SK-N-SH (cell line): ENCODE data around the gene HMX3. TPM values are rescaled to one million over a fixed set of nuclear protein-coding genes. Genes with fewer than 3 reads are reported as not detected.

ENCODE experiments used
- CTCF ChIA-PET: fragments of 300-600, 350-600 bp; formaldehyde crosslinking; extraction: SDS; loops from one replicate; lab custom pipeline; 2021; lab: Yijun Ruan, JAX
- POLR2A ChIA-PET: fragments of 350-600 bp; sonication (Branson Sonifier 250); formaldehyde crosslinking; extraction: SDS; loops from one replicate; lab custom pipeline; 2020; ENCODE audit warnings: antibody characterized with exemption, inconsistent platforms; lab: Yijun Ruan, JAX
- DNase-seq: peaks from one replicate; pipeline ENCODE4 v3.0.0; 2012
- H2AFZ ChIP-seq: fragments of 200-600 bp; sonication (generic); 2 replicates; pipeline ENCODE4 v1.8.1; 2016; ENCODE audit warnings: antibody characterized with exemption, mild to moderate bottlenecking, low read depth
- H3F3A ChIP-seq: fragments of 200-600 bp; sonication (generic); replicated peaks from 2 replicates; pipeline ENCODE3; 2016; ENCODE audit warnings: antibody characterized with exemption, mild to moderate bottlenecking; ENCODE audit not compliant: insufficient read depth
- H3K27ac ChIP-seq, 2 experiments: fragments of 200-500 bp in 1 of 2; fragments of 200-600 bp in 1 of 2; sonication (Bioruptor generic) in 1 of 2; sonication (generic), shearing (Covaris generic) in 1 of 2; 2 replicates each; pipeline versions ENCODE4 v1.5.1 to v1.6.1; 2014 to 2016; ENCODE audit warnings: low read depth in 2 of 2, inconsistent platforms in 1 of 2, low read length in 1 of 2, mild to moderate bottlenecking in 1 of 2, mixed read lengths in 1 of 2
- H3K27me3 ChIP-seq: fragments of 200-600 bp; sonication (generic), shearing (Covaris generic); 2 replicates; pipeline ENCODE4 v1.6.1; 2016; ENCODE audit warnings: mixed run types; ENCODE audit not compliant: insufficient read depth
- H3K36me3 ChIP-seq, 2 experiments: fragments of 200-500 bp in 1 of 2; fragments of 200-600 bp in 1 of 2; sonication (Bioruptor generic) in 1 of 2; sonication (generic) in 1 of 2; replicated peaks in 1 of 2; 2 replicates each; pipeline versions ENCODE3 to v1.5.1; 2014 to 2016; ENCODE audit warnings: low read length in 1 of 2, mild to moderate bottlenecking in 1 of 2; ENCODE audit not compliant: insufficient read depth in 2 of 2, control insufficient read depth in 1 of 2
- H3K4me1 ChIP-seq, 2 experiments: fragments of 200-500 bp in 1 of 2; fragments of 200-600 bp in 1 of 2; sonication (Bioruptor generic) in 1 of 2; sonication (generic), shearing (Covaris generic) in 1 of 2; 2 replicates each; pipeline versions ENCODE4 v1.5.1 to v1.6.1; 2014 to 2016; ENCODE audit warnings: low read depth in 1 of 2, low read length in 1 of 2, mixed run types in 1 of 2; ENCODE audit not compliant: insufficient read depth in 2 of 2, control insufficient read depth in 1 of 2
- H3K4me2 ChIP-seq: fragments of 200-600 bp; sonication (generic), shearing (Covaris generic); 2 replicates; pipeline ENCODE4 v1.6.1; 2017; ENCODE audit warnings: mixed run types
- H3K4me3 ChIP-seq, 2 experiments: fragments of 200-500 bp in 1 of 2; fragments of 200-600 bp in 1 of 2; sonication (Bioruptor generic) in 1 of 2; sonication (generic), shearing (Covaris generic) in 1 of 2; 2 replicates each; pipeline versions ENCODE4 v1.5.1 to v1.8.1; 2014 to 2016; ENCODE audit warnings: low read depth in 2 of 2, inconsistent platforms in 1 of 2, low read length in 1 of 2, mild to moderate bottlenecking in 1 of 2, mixed read lengths in 1 of 2, moderate library complexity in 1 of 2
- H3K79me2 ChIP-seq: fragments of 200-600 bp; sonication (generic); 2 replicates; pipeline ENCODE4 v1.8.1; 2017; ENCODE audit warnings: mild to moderate bottlenecking; ENCODE audit not compliant: insufficient read depth
- H3K9ac ChIP-seq: fragments of 200-600 bp; sonication (generic); 2 replicates; pipeline ENCODE4 v1.6.1; 2017; ENCODE audit warnings: mixed run types
- H3K9me2 ChIP-seq: fragments of 200-600 bp; sonication (generic); 2 replicates; pipeline ENCODE4 v1.6.1; 2017; ENCODE audit warnings: mixed run types
- H3K9me3 ChIP-seq: fragments of 200-600 bp; sonication (generic); 2 replicates; pipeline ENCODE4 v1.6.1; 2017; ENCODE audit warnings: mixed run types, mild to moderate bottlenecking, moderate library complexity
- H4K20me1 ChIP-seq: fragments of 200-600 bp; sonication (generic); 2 replicates; pipeline ENCODE4 v1.6.1; 2017; ENCODE audit warnings: mild to moderate bottlenecking, mixed run types; ENCODE audit not compliant: insufficient read depth
- CHD2 ChIP-seq: fragments of 150-350 bp; IDR thresholded peaks from 2 replicates; pipeline ENCODE4 v1.6.1; 2018; ENCODE audit warnings: low read length; ENCODE audit not compliant: partially characterized antibody
- EZH2phosphoT487 ChIP-seq: fragments of 200-600 bp; sonication (generic); IDR thresholded peaks from 2 replicates; pipeline ENCODE4 v1.6.1; 2017; ENCODE audit warnings: low read depth, mixed run types, mild to moderate bottlenecking, antibody characterized with exemption, moderate library complexity, borderline replicate concordance
- FOSL2 ChIP-seq: IDR thresholded peaks from 2 replicates; pipeline ENCODE4 v1.4.0; 2012; ENCODE audit warnings: low read depth, mild to moderate bottlenecking, moderate library complexity, borderline replicate concordance
- FOXJ3 ChIP-seq: sonication (generic); formaldehyde crosslinking; IDR thresholded peaks from 2 replicates; pipeline ENCODE4 v1.5.1; 2020; ENCODE audit warnings: mild to moderate bottlenecking, missing genetic modification reagents
- GABPA ChIP-seq: IDR thresholded peaks from 2 replicates; pipeline ENCODE4 v1.4.0; 2012; ENCODE audit warnings: low read depth, mild to moderate bottlenecking
- IRF3 ChIP-seq: fragments of 150-350 bp; IDR thresholded peaks from 2 replicates; pipeline ENCODE4 v1.6.1; 2016; ENCODE audit warnings: mild to moderate bottlenecking, low read depth, low read length
- JUND ChIP-seq: IDR thresholded peaks from 2 replicates; pipeline ENCODE4 v1.4.0; 2012
- MXI1 ChIP-seq: IDR thresholded peaks from 2 replicates; pipeline ENCODE4 v1.6.1; 2012; ENCODE audit warnings: mild to moderate bottlenecking, low read depth, low read length, improper control_type of control experiment
- NRF1 ChIP-seq: IDR thresholded peaks from 2 replicates; pipeline ENCODE4 v1.6.1; 2012; ENCODE audit warnings: low read depth, mild to moderate bottlenecking, low read length
- PBX3 ChIP-seq: IDR thresholded peaks from 2 replicates; pipeline ENCODE4; 2012
- POLR2AphosphoS5 ChIP-seq: IDR thresholded peaks from 2 replicates; pipeline ENCODE4 v1.6.1; 2012; ENCODE audit warnings: low read depth, low read length
- RAD21 ChIP-seq: IDR thresholded peaks from 2 replicates; pipeline ENCODE4 v1.6.1; 2012; ENCODE audit warnings: mild to moderate bottlenecking, low read length
- RFX5 ChIP-seq: IDR thresholded peaks from 2 replicates; pipeline ENCODE4 v1.6.1; 2012; ENCODE audit warnings: mild to moderate bottlenecking, improper control_type of control experiment, low read length
- SIN3A ChIP-seq: IDR thresholded peaks from 2 replicates; pipeline ENCODE4 v1.6.1; 2012; ENCODE audit warnings: low read depth, mild to moderate bottlenecking, low read length, moderate library complexity, borderline replicate concordance
- TAF1 ChIP-seq: IDR thresholded peaks from 2 replicates; pipeline ENCODE4 v1.6.1; 2012; ENCODE audit warnings: low read depth, mild to moderate bottlenecking, low read length, moderate library complexity, borderline replicate concordance
- USF1 ChIP-seq: IDR thresholded peaks from 2 replicates; pipeline ENCODE4 v1.4.0; 2012; ENCODE audit warnings: low read depth, borderline replicate concordance
- USF2 ChIP-seq: fragments of 150-350 bp; IDR thresholded peaks from 2 replicates; pipeline ENCODE4 v1.6.1; 2017; ENCODE audit warnings: antibody characterized with exemption, low read length, low read depth, borderline replicate concordance
- YY1 ChIP-seq: IDR thresholded peaks from 2 replicates; pipeline ENCODE4 v1.4.0; 2012; ENCODE audit warnings: low read depth, mild to moderate bottlenecking
- ZBTB33 ChIP-seq: IDR thresholded peaks from 2 replicates; pipeline ENCODE4 v1.4.0; 2012; ENCODE audit warnings: low read depth, borderline replicate concordance
- WGBS: methylation state at CpG from one replicate; pipeline ENCODE4 v1.1.6; 2017; ENCODE audit warnings: low lambda C conversion rate; 5-methylcytosine and 5-hydroxymethylcytosine counted together
- polyA plus RNA-seq, 3 experiments: library from polyadenylated mRNA; depleted of rRNA; stranded (reverse); fragments of >200 nt; gene quantifications; 2 replicates each; pipeline ENCODE4 v1.2.3, GENCODE V29; 2012

HMX3 gene
- polyA plus RNA-seq, 1 of the 3 experiments (the other 2 are of a cell fraction): not detected

- H2AFZ ChIP-seq: no peak overlapping the region
- ChIA-PET CTCF (interaction anchor here (0.5 to 1.1 kb wide), 3 partner anchors 13 to 245 kb away, joined by 3 to 5 read pairs (median 3); no protein-coding TSS in a partner anchor), POLR2A (no interaction called here)
Measured at GRCh38 chr10:123136806-123137642, 1.3 kb downstream of the HMX3 start.

GRCh38 chr10:123139165-123139520 is 3.4 kb downstream of the HMX3 start:
- Histone ChIP-seq H2AFZ (no peak overlapping the region), H3K9me3 (no peaks in the 10 kb centered on the region), H3K9ac (no peak overlapping the region), H3K27me3 (peaks cover 96% of the 10 kb centered on the region), H4K20me1 (0 out of 2 replicates have a peak, but pooled peaks cover 4% of the 10 kb centered on the region), H3K27ac (no peak overlapping the region), H3F3A (no peaks in the 10 kb centered on the region), H3K36me3 (no peaks in the 10 kb centered on the region), H3K9me2 (no peaks in the 10 kb centered on the region), H3K4me1 (peaks cover 0 to 4% of the 10 kb centered on the region in 2 experiments; a peak in 1 of 4 replicates), H3K4me3 (no peak overlapping the region), H3K79me2 (no peaks in the 10 kb centered on the region), H3K4me2 (no peak overlapping the region; the same call in 1 of the 2 replicates)
- 7% methylated on average over 7 of the region's 7 CpGs for WGBS
- no peak for DNase-seq
- POLR2A ChIA-PET: no interaction called here
- TF ChIP-seq ZBTB33 (no peak), USF1 (no peak), RAD21 (no peak), YY1 (no peak), MXI1 (no peak), GABPA (no peak), FOXJ3 (CRISPR knock-in tag) (no peak), NRF1 (no peak), JUND (no peak), RFX5 (no peak), TAF1 (no peak), FOSL2 (no peak), SIN3A (no peak), PBX3 (no peak), USF2 (no peak), CHD2 (no peak), POLR2AphosphoS5 (no peak)
- CTCF ChIA-PET: interaction anchor here (0.6 to 4.9 kb wide), 12 partner anchors 8 to 957 kb away, joined by 3 to 31 read pairs (median 4); partner anchors contain the start of gene BUB3

More at GRCh38 chr10:123136806-123137642, 1.3 kb downstream of the HMX3 start:
- Histone ChIP-seq H3K4me2 (peak overlapping the region; percentile 60; the same call in 1 of the 2 replicates), H3K4me3 (no peak overlapping the region), H4K20me1 (no peaks in the 10 kb centered on the region), H3K9me2 (no peaks in the 10 kb centered on the region), H3K4me1 (peaks cover 0 to 8% of the 10 kb centered on the region in 2 experiments; a peak in 2 of 4 replicates), H3K27ac (no peak overlapping the region), H3K9me3 (no peaks in the 10 kb centered on the region), H3K27me3 (peaks cover 95% of the 10 kb centered on the region), H3F3A (no peaks in the 10 kb centered on the region), H3K36me3 (no peaks in the 10 kb centered on the region), H3K9ac (no peak overlapping the region), H3K79me2 (no peaks in the 10 kb centered on the region)
- TF ChIP-seq EZH2phosphoT487 (0 out of 2 replicates have a peak, but pooled peaks have one; percentile 12), IRF3 (no peak)
- DNase-seq: no peak
- 18% methylated on average over 30 of the region's 83 CpGs for whole genome bisulfite sequencing
